IMR-90 (cell line): ENCODE data around the gene SMIM9. TPM values are rescaled to one million over a fixed set of nuclear protein-coding genes. Genes with fewer than 3 reads are reported as not detected.

Source experiments
- ATAC-seq: fragments of 200-7000 bp; cut with Tn5 transposase; 2 replicates; pipeline ENCODE4 v1.9.1; 2020; ENCODE audit warnings: low read depth, mild to moderate bottlenecking, moderate library complexity
- BruUV-seq: library from RNA; stranded (reverse); fragments of 400-500 nt; replicated peaks from 2 replicates; lab custom pipeline; 2021; lab: Mats Ljungman, UMichigan
- CTCF ChIA-PET: fragments of 300-600 bp; formaldehyde crosslinking; extraction: SDS; loops from one replicate; lab custom pipeline; 2021; ENCODE audit warnings: antibody characterized with exemption; lab: Yijun Ruan, JAX
- POLR2A ChIA-PET: fragments of 300-600 bp; sonication (Branson Sonifier 250); formaldehyde crosslinking; loops from one replicate; lab custom pipeline; 2022; ENCODE audit warnings: antibody characterized with exemption; ENCODE audit not compliant: unreplicated experiment; lab: Charles Lee
- DNase-seq: peaks from one replicate; pipeline ENCODE4 v3.0.0; 2013
- H2AFZ ChIP-seq: replicated peaks from 2 replicates; pipeline ENCODE3; 2013; ENCODE audit warnings: low read length, mild to moderate bottlenecking; ENCODE audit not compliant: poor library complexity
- H2AK5ac ChIP-seq: 2 replicates; pipeline ENCODE4 v1.6.1; 2013; ENCODE audit warnings: low read depth, low read length, inconsistent platforms
- H2AK9ac ChIP-seq: replicated peaks from 2 replicates; pipeline ENCODE3; 2013; ENCODE audit warnings: mild to moderate bottlenecking, low read depth, low read length, moderate library complexity; ENCODE audit not compliant: poor library complexity
- H2BK120ac ChIP-seq: 2 replicates; pipeline ENCODE4 v1.6.1; 2013; ENCODE audit warnings: low read depth, low read length, inconsistent platforms
- H2BK15ac ChIP-seq: 3 replicates; pipeline ENCODE4 v1.6.1; 2013; ENCODE audit warnings: low read depth, low read length, inconsistent platforms
- H2BK20ac ChIP-seq: 2 replicates; pipeline ENCODE4 v1.6.1; 2013; ENCODE audit warnings: low read depth, mild to moderate bottlenecking, inconsistent platforms, low read length, moderate library complexity
- H2BK5ac ChIP-seq: 2 replicates; pipeline ENCODE4 v1.6.1; 2013; ENCODE audit warnings: mild to moderate bottlenecking, low read depth, low read length, inconsistent platforms; ENCODE audit not compliant: poor library complexity, severe bottlenecking
- H3K14ac ChIP-seq: replicated peaks from 2 replicates; pipeline ENCODE4 v1.6.1; 2013; ENCODE audit warnings: low read depth, low read length, inconsistent platforms
- H3K18ac ChIP-seq: 2 replicates; pipeline ENCODE4 v1.6.1; 2013; ENCODE audit warnings: low read depth, low read length, control low read depth
- H3K23ac ChIP-seq: 2 replicates; pipeline ENCODE4 v1.6.1; 2013; ENCODE audit warnings: low read depth, low read length, inconsistent platforms
- H3K27ac ChIP-seq: 2 replicates; pipeline ENCODE4 v1.5.1; 2013; ENCODE audit warnings: mild to moderate bottlenecking, control low read depth, low read length; ENCODE audit not compliant: insufficient read depth
- H3K27me3 ChIP-seq: 2 replicates; pipeline ENCODE4 v1.6.1; 2013; ENCODE audit warnings: low read length; ENCODE audit not compliant: control insufficient read depth, insufficient read depth
- H3K36me3 ChIP-seq: 2 replicates; pipeline ENCODE4 v1.6.1; 2013; ENCODE audit warnings: low read length, mixed read lengths; ENCODE audit not compliant: control insufficient read depth, insufficient read depth
- H3K4ac ChIP-seq: 2 replicates; pipeline ENCODE4 v1.6.1; 2013; ENCODE audit warnings: low read depth, low read length, inconsistent platforms
- H3K4me1 ChIP-seq: 2 replicates; pipeline ENCODE4 v1.6.1; 2013; ENCODE audit warnings: low read length, mixed read lengths; ENCODE audit not compliant: control insufficient read depth, insufficient read depth
- H3K4me2 ChIP-seq: 2 replicates; pipeline ENCODE4 v1.6.1; 2013; ENCODE audit warnings: low read depth, mild to moderate bottlenecking, control low read depth, low read length, moderate library complexity
- H3K4me3 ChIP-seq: 2 replicates; pipeline ENCODE4 v1.5.1; 2013; ENCODE audit warnings: low read depth, mild to moderate bottlenecking, control low read depth, low read length, moderate library complexity; ENCODE audit not compliant: insufficient read depth
- H3K56ac ChIP-seq: 2 replicates; pipeline ENCODE4 v1.6.1; 2013; ENCODE audit warnings: low read length, inconsistent platforms; ENCODE audit not compliant: insufficient read depth; ENCODE audit errors: extremely low read depth
- H3K79me1 ChIP-seq, 2 experiments: 2 replicates each; pipeline ENCODE4 v1.6.1; 2013; ENCODE audit warnings: low read length in 2 of 2, inconsistent platforms in 1 of 2, low read depth in 1 of 2
- H3K9ac ChIP-seq: 2 replicates; pipeline ENCODE4 v1.6.1; 2013; ENCODE audit warnings: low read depth, low read length, control low read depth
- H3K9me1 ChIP-seq: 2 replicates; pipeline ENCODE4 v1.6.1; 2013; ENCODE audit warnings: low read length, inconsistent platforms; ENCODE audit not compliant: insufficient read depth
- H3K9me3 ChIP-seq: 2 replicates; pipeline ENCODE4 v1.6.1; 2013; ENCODE audit warnings: low read length; ENCODE audit not compliant: control insufficient read depth, insufficient read depth
- H4K20me1 ChIP-seq: 2 replicates; pipeline ENCODE4 v1.6.1; 2013; ENCODE audit warnings: low read length, inconsistent platforms; ENCODE audit not compliant: insufficient read depth
- H4K5ac ChIP-seq: 2 replicates; pipeline ENCODE4 v1.6.1; 2013; ENCODE audit warnings: mild to moderate bottlenecking, low read depth, low read length, control low read depth
- H4K8ac ChIP-seq, 2 experiments: 2 replicates each; pipeline ENCODE4 v1.6.1; 2013; ENCODE audit warnings: low read depth in 2 of 2, low read length in 2 of 2, control low read depth in 1 of 2, inconsistent platforms in 1 of 2
- H4K91ac ChIP-seq: 2 replicates; pipeline ENCODE4 v1.6.1; 2013; ENCODE audit warnings: low read depth, low read length, inconsistent platforms; ENCODE audit not compliant: insufficient read depth
- BHLHE40 ChIP-seq: fragments of 150-350 bp; IDR thresholded peaks from 2 replicates; pipeline ENCODE4 v1.6.1; 2016; ENCODE audit warnings: mild to moderate bottlenecking, low read depth, low read length
- CEBPB ChIP-seq: IDR thresholded peaks from 2 replicates; pipeline ENCODE4 v1.6.1; 2012; ENCODE audit warnings: low read depth, low read length, improper control_type of control experiment
- FOS ChIP-seq: fragments of 150-350 bp; IDR thresholded peaks from 2 replicates; pipeline ENCODE4 v1.6.1; 2016; ENCODE audit warnings: low read depth, low read length
- MAFK ChIP-seq: IDR thresholded peaks from 2 replicates; pipeline ENCODE4 v1.6.1; 2012; ENCODE audit warnings: low read depth, low read length, improper control_type of control experiment
- NFE2L2 ChIP-seq: fragments of 150-350 bp; IDR thresholded peaks from 2 replicates; pipeline ENCODE4 v1.6.1; 2016; ENCODE audit warnings: low read depth, mild to moderate bottlenecking, low read length
- RAD21 ChIP-seq: IDR thresholded peaks from 2 replicates; pipeline ENCODE4 v1.6.1; 2012; ENCODE audit warnings: low read length, improper control_type of control experiment
- RCOR1 ChIP-seq: IDR thresholded peaks from 2 replicates; pipeline ENCODE4 v1.6.1; 2012; ENCODE audit warnings: mild to moderate bottlenecking, low read length, improper control_type of control experiment; ENCODE audit not compliant: insufficient replicate concordance
- RFX5 ChIP-seq: IDR thresholded peaks from 2 replicates; pipeline ENCODE4 v1.8.0; 2012; ENCODE audit warnings: low read depth, mild to moderate bottlenecking, low read length, moderate library complexity
- WGBS, 2 experiments: methylation state at CpG; one replicate each; pipeline versions ENCODE4 v1.1.5 to v1.1.7; 2013; ENCODE audit warnings: missing lambda C conversion rate in 2 of 2; ENCODE audit not compliant: insufficient read length in 1 of 2; ENCODE audit errors: extremely low coverage in 2 of 2; 5-methylcytosine and 5-hydroxymethylcytosine counted together
- dilution Hi-C: fragments of 300-500 bp; cut with HindIII; formaldehyde crosslinking; loops from one replicate; pipeline ENCODE4 v1.14.3; 2018; ENCODE audit warnings: low sequenced_read_pairs; ENCODE audit not compliant: unreplicated experiment
- in situ Hi-C: fragments of 300-500 bp; cut with MboI; formaldehyde crosslinking; loops from 3 replicates; pipeline ENCODE4 v1.14.3; 2019; ENCODE audit warnings: low sequenced_read_pairs, inconsistent platforms, mixed read lengths
- intact Hi-C: fragments of 100-400 bp; cut with micrococcal nuclease; formaldehyde crosslinking; loops from 2 replicates; pipeline ENCODE4 v1.10.0; 2022
- polyA plus RNA-seq, 3 experiments: library from polyadenylated mRNA; depleted of rRNA; stranded (reverse); fragments of >200 nt; gene quantifications; 2 replicates each; pipeline ENCODE4 v1.2.3, GENCODE V29; 2012; ENCODE audit warnings: low replicate concordance in 1 of 3
- total RNA-seq: library from RNA; depleted of rRNA; stranded (reverse); fragments of >200 nt; gene quantifications from 2 replicates; pipeline ENCODE4 v1.2.3, GENCODE V29; 2012
- TF ChIP-seq, protein P1 (sequence below): fragments of 150-350 bp; IDR thresholded peaks from 2 replicates; pipeline ENCODE4 v1.6.1; 2017; ENCODE audit warnings: mild to moderate bottlenecking, antibody characterized with exemption, low read length, low read depth

SMIM9 gene
- total and polyA plus RNA-seq, 2 of the 4 experiments (the other 2 are of a cell fraction) = not detected

DNA sequence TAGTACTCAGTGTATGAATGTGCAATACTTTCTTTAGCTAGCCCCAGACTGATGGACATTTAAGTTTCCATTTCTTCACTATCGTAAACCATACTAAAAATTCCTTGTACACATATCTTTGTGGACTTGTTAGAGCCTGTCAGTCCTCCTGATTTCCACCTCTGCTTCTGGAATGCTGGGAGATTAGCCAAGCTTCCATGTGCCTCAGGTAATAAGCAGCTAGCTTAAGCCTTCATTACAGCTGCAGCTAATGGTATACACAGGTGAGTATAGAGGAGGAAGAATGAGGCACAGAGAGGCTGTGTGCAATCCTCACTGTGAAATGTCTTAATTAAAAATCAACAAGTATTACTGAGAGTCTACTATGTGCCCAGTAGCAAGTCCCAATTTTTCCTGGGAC, 9.8 kb downstream of the SMIM9 start:
- intact Hi-C loops = no loop called here
- Histone ChIP-seq H3K27ac (no peak overlapping the region), H3K23ac (no peak overlapping the region), H2AK9ac (no peak overlapping the region), H3K27me3 (no peaks in the 10 kb centered on the region), H2BK15ac (no peak overlapping the region), H3K9ac (no peak overlapping the region), H3K4me1 (no peaks in the 10 kb centered on the region), H3K4me3 (no peak overlapping the region), H3K9me1 (no peaks in the 10 kb centered on the region), H4K5ac (no peak overlapping the region), H3K56ac (no peak overlapping the region), H3K36me3 (no peaks in the 10 kb centered on the region), H3K14ac (no peak overlapping the region), H2BK5ac (no peak overlapping the region), H2AK5ac (no peak overlapping the region), H2BK120ac (no peak overlapping the region), H3K18ac (no peak overlapping the region), H4K20me1 (no peaks in the 10 kb centered on the region), H2AFZ (no peak overlapping the region), H3K79me1 (no peaks in the 10 kb centered on the region), H4K91ac (no peak overlapping the region), H2BK20ac (no peak overlapping the region), H3K9me3 (no peaks in the 10 kb centered on the region), H3K4me2 (no peak overlapping the region), H3K4ac (no peak overlapping the region), H4K8ac (no peak overlapping the region)
- no TSS peak for BruUV-seq
- no CpG with 5 or more reads among the region's 1 CpG for WGBS, 2 experiments
- DNase-seq = no peak
- ChIA-PET CTCF (no interaction called here), POLR2A (no interaction called here)
- ATAC-seq = no peak
- dilution Hi-C loops = no loop called here
- in situ Hi-C loops = no loop called here
- no peak for TF ChIP-seq NFE2L2
- TF ChIP-seq MAFK = no peak
- TF ChIP-seq, protein P1, sequence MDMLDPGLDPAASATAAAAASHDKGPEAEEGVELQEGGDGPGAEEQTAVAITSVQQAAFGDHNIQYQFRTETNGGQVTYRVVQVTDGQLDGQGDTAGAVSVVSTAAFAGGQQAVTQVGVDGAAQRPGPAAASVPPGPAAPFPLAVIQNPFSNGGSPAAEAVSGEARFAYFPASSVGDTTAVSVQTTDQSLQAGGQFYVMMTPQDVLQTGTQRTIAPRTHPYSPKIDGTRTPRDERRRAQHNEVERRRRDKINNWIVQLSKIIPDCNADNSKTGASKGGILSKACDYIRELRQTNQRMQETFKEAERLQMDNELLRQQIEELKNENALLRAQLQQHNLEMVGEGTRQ = no peak
- TF ChIP-seq RFX5 = no peak
- TF ChIP-seq FOS = no peak
- TF ChIP-seq CEBPB = no peak
- TF ChIP-seq RCOR1 = no peak
- TF ChIP-seq BHLHE40 = no peak
- no peak for TF ChIP-seq RAD21
